Measurements from ENCODE around the gene CEBPE.

Gene CEBPE

DNA sequence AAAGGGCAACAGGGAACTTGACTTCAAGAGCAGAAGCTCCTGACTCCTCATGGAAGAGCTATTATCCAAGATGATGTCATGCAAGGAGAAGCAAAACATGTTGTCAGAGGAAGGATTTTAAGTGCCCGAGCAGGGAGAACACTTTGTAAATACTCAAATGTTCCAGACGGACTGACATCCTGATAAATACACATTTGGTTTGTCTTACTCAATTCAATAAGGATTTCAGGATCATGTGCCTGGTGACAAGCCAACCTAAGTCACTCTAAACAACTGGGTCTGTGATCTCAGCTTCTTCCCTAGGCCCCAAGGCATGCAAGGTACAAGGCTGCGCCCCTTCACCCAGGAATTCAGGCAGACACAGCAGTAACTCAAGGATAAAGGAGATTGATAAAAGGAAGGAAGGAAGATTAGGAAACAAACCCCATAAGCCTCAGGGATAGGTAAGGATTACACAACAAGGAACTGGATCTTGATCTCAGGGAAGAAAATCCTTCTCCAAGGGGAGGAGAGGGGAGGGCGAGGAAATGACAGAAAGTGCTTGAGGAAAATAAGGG, 26.8 kb upstream of the CEBPE start (continued):
- TF ChIP-seq TOX (CRISPR knock-in tag; IDR thresholded peaks at IDR 0.05; ENCODE audit: borderline replicate concordance) (no peak), ZNF8 (CRISPR knock-in tag; IDR thresholded peaks at IDR 0.05) (no peak), GLIS3 (CRISPR knock-in tag; IDR thresholded peaks at IDR 0.05) (no peak)

DNA sequence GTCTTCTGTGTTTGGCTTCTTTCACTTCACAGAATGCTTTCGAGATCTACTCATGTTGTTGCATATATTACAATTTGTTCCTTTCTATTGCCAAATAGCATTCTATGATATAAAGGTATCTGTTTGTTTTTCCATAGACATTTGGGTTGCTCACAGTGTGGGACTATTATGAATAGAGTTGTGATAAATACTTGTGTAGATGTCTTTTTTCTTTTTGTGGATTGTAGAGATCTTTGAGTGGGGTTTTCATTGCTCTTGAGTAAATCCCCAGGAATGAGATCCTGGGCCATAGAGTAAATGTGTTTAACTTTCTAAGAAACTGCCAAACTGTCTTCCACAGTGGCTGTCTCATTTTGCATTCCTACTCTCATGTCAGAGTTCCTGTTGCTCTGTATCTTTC, 24.9 kb upstream of the CEBPE start:
- no peak for TF ChIP-seq ZNF70 (CRISPR knock-in tag; IDR thresholded peaks at IDR 0.05)
- TF ChIP-seq TOX (CRISPR knock-in tag; IDR thresholded peaks at IDR 0.05; ENCODE audit: borderline replicate concordance), result no peak
- TF ChIP-seq PPARA (CRISPR knock-in tag; IDR thresholded peaks at IDR 0.05; ENCODE audit: borderline replicate concordance), result no peak
- no peak for TF ChIP-seq ZFP30 (CRISPR knock-in tag; IDR thresholded peaks at IDR 0.05)
- TF ChIP-seq ARNTL (CRISPR knock-in tag; IDR thresholded peaks at IDR 0.05; ENCODE audit: borderline replicate concordance, low read depth), result no peak
- TF ChIP-seq, protein P1, sequence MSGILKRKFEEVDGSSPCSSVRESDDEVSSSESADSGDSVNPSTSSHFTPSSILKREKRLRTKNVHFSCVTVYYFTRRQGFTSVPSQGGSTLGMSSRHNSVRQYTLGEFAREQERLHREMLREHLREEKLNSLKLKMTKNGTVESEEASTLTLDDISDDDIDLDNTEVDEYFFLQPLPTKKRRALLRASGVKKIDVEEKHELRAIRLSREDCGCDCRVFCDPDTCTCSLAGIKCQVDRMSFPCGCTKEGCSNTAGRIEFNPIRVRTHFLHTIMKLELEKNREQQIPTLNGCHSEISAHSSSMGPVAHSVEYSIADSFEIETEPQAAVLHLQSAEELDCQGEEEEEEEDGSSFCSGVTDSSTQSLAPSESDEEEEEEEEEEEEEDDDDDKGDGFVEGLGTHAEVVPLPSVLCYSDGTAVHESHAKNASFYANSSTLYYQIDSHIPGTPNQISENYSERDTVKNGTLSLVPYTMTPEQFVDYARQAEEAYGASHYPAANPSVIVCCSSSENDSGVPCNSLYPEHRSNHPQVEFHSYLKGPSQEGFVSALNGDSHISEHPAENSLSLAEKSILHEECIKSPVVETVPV (CRISPR knock-in tag; IDR thresholded peaks at IDR 0.05), result no peak
- TF ChIP-seq, protein P2, sequence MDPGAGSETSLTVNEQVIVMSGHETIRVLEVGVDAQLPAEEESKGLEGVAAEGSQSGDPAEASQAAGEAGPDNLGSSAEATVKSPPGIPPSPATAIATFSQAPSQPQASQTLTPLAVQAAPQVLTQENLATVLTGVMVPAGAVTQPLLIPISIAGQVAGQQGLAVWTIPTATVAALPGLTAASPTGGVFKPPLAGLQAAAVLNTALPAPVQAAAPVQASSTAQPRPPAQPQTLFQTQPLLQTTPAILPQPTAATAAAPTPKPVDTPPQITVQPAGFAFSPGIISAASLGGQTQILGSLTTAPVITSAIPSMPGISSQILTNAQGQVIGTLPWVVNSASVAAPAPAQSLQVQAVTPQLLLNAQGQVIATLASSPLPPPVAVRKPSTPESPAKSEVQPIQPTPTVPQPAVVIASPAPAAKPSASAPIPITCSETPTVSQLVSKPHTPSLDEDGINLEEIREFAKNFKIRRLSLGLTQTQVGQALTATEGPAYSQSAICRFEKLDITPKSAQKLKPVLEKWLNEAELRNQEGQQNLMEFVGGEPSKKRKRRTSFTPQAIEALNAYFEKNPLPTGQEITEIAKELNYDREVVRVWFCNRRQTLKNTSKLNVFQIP (CRISPR knock-in tag; IDR thresholded peaks at IDR 0.05; ENCODE audit: borderline replicate concordance, low read depth), result no peak
- TF ChIP-seq ZC3H10 (CRISPR knock-in tag; IDR thresholded peaks at IDR 0.05), result no peak
- TF ChIP-seq ZNF8 (CRISPR knock-in tag; IDR thresholded peaks at IDR 0.05), result no peak
- TF ChIP-seq TCF4 (CRISPR knock-in tag; IDR thresholded peaks at IDR 0.05; ENCODE audit: borderline replicate concordance), result no peak
- no peak for TF ChIP-seq SNAI2 (CRISPR knock-in tag; IDR thresholded peaks at IDR 0.05)
- TF ChIP-seq, protein P3, sequence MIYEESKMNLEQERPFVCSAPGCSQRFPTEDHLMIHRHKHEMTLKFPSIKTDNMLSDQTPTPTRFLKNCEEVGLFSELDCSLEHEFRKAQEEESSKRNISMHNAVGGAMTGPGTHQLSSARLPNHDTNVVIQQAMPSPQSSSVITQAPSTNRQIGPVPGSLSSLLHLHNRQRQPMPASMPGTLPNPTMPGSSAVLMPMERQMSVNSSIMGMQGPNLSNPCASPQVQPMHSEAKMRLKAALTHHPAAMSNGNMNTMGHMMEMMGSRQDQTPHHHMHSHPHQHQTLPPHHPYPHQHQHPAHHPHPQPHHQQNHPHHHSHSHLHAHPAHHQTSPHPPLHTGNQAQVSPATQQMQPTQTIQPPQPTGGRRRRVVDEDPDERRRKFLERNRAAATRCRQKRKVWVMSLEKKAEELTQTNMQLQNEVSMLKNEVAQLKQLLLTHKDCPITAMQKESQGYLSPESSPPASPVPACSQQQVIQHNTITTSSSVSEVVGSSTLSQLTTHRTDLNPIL (CRISPR knock-in tag; IDR thresholded peaks at IDR 0.05; ENCODE audit: low read depth), result no peak
- TF ChIP-seq, protein P4, sequence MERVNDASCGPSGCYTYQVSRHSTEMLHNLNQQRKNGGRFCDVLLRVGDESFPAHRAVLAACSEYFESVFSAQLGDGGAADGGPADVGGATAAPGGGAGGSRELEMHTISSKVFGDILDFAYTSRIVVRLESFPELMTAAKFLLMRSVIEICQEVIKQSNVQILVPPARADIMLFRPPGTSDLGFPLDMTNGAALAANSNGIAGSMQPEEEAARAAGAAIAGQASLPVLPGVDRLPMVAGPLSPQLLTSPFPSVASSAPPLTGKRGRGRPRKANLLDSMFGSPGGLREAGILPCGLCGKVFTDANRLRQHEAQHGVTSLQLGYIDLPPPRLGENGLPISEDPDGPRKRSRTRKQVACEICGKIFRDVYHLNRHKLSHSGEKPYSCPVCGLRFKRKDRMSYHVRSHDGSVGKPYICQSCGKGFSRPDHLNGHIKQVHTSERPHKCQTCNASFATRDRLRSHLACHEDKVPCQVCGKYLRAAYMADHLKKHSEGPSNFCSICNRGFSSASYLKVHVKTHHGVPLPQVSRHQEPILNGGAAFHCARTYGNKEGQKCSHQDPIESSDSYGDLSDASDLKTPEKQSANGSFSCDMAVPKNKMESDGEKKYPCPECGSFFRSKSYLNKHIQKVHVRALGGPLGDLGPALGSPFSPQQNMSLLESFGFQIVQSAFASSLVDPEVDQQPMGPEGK (CRISPR knock-in tag; IDR thresholded peaks at IDR 0.05; ENCODE audit: borderline replicate concordance), result no peak
- no peak for TF ChIP-seq BACH2 (CRISPR knock-in tag; IDR thresholded peaks at IDR 0.05; ENCODE audit: borderline replicate concordance)
- no peak for TF ChIP-seq GLIS3 (CRISPR knock-in tag; IDR thresholded peaks at IDR 0.05)
- TF ChIP-seq RARB (CRISPR knock-in tag; IDR thresholded peaks at IDR 0.05), result no peak
- no peak for TF ChIP-seq OSR1 (CRISPR knock-in tag; IDR thresholded peaks at IDR 0.05)
- no peak for ATAC-seq

DNA sequence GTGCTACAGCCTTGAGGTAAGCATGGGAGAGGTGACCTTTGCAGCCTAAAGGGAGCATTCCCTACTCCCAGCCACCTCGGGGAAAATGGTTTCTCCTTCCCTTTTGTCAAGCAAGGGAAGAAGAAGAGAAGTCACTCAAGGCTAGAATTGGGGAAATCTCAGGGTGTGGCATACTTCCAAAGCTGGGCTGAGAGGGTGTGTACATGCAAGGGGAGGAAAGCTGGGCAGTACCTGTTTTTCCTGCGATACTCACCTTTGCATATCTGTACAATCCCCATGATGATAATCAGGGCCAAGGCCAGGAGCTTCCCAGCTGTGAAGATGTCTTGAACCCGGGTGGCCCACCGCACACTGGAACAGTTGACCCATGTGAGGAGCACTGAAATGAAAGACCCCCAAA, 23.8 kb upstream of the CEBPE start:
- ATAC-seq, result no peak
- no peak for TF ChIP-seq ZC3H10 (CRISPR knock-in tag; IDR thresholded peaks at IDR 0.05)
- TF ChIP-seq, protein P4 (CRISPR knock-in tag; IDR thresholded peaks at IDR 0.05; ENCODE audit: borderline replicate concordance), result no peak
- TF ChIP-seq ZNF70 (CRISPR knock-in tag; IDR thresholded peaks at IDR 0.05), result no peak
- TF ChIP-seq TOX (CRISPR knock-in tag; IDR thresholded peaks at IDR 0.05; ENCODE audit: borderline replicate concordance), result no peak
- no peak for TF ChIP-seq ISL1 (CRISPR knock-in tag; IDR thresholded peaks at IDR 0.05)

DNA sequence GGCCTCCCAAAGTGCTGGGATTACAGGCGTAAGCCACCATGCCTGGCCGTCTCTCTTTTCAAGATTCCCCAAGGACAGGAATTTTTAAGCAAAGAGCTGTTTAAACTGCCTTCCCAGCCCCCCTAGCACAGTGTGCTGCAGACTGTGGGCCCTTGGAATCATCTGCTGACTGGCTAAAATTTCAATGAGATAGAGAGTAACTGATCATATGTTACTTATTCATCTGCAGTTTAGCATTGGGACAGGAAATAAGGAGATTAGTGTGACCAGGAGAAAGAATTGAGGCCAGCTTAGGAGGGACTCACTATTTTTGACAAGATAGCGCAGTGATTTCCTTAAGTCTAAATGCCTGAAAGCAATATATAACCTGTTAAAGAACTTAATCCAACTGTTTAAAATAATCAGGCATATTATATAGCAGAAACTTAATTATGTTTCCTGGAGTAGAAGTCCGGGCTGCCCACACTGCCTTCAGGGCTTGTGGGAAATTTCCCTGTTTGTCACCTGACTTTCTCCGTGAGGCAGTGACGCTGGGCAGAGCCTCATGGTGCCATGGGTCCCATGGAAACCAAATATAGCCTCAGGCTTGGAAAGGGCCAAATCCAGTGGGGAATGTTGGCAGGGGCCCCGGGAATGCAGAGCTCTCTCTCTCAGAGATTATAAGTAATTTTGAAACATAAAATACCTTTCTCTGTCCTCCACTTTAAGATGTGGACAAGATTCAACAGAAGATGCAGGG, 22.8 kb upstream of the CEBPE start:
- ATAC-seq, result peak; percentile 90
- TF ChIP-seq TCF4 (CRISPR knock-in tag; IDR thresholded peaks at IDR 0.05; ENCODE audit: borderline replicate concordance) (no peak), SNAI2 (CRISPR knock-in tag; IDR thresholded peaks at IDR 0.05) (no peak), ISL1 (CRISPR knock-in tag; IDR thresholded peaks at IDR 0.05) (peak; percentile 24; the same call in 1 of the 2 replicates), ZC3H10 (CRISPR knock-in tag; IDR thresholded peaks at IDR 0.05) (no peak)
- TF ChIP-seq, protein P4 (CRISPR knock-in tag; IDR thresholded peaks at IDR 0.05; ENCODE audit: borderline replicate concordance), result no peak
- TF ChIP-seq, protein P5, sequence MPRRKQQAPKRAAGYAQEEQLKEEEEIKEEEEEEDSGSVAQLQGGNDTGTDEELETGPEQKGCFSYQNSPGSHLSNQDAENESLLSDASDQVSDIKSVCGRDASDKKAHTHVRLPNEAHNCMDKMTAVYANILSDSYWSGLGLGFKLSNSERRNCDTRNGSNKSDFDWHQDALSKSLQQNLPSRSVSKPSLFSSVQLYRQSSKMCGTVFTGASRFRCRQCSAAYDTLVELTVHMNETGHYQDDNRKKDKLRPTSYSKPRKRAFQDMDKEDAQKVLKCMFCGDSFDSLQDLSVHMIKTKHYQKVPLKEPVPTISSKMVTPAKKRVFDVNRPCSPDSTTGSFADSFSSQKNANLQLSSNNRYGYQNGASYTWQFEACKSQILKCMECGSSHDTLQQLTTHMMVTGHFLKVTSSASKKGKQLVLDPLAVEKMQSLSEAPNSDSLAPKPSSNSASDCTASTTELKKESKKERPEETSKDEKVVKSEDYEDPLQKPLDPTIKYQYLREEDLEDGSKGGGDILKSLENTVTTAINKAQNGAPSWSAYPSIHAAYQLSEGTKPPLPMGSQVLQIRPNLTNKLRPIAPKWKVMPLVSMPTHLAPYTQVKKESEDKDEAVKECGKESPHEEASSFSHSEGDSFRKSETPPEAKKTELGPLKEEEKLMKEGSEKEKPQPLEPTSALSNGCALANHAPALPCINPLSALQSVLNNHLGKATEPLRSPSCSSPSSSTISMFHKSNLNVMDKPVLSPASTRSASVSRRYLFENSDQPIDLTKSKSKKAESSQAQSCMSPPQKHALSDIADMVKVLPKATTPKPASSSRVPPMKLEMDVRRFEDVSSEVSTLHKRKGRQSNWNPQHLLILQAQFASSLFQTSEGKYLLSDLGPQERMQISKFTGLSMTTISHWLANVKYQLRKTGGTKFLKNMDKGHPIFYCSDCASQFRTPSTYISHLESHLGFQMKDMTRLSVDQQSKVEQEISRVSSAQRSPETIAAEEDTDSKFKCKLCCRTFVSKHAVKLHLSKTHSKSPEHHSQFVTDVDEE (CRISPR knock-in tag; IDR thresholded peaks at IDR 0.05), result no peak
